MM.1S (cell line): Measurements from ENCODE around the gene IFT172.

Experiments
- DNase-seq: peaks from one replicate; pipeline ENCODE4 v3.0.0-alpha.2; 2015
- H2AFZ ChIP-seq: fragments of 300-600 bp; sonication (generic); 2 replicates; pipeline ENCODE4 v1.6.0; 2016; ENCODE audit warnings: antibody characterized with exemption, low read length
- H3F3A ChIP-seq: fragments of 300-600 bp; sonication (generic); 2 replicates; pipeline ENCODE4 v1.6.1; 2016; ENCODE audit warnings: mild to moderate bottlenecking, antibody characterized with exemption, low read length, moderate library complexity, mixed read lengths; ENCODE audit not compliant: insufficient read depth
- H3K27ac ChIP-seq: fragments of 300-600 bp; sonication (generic); 2 replicates; pipeline ENCODE4 v1.5.1; 2016; ENCODE audit warnings: mild to moderate bottlenecking, low read length
- H3K27me3 ChIP-seq: fragments of 300-600 bp; sonication (generic); replicated peaks from 2 replicates; pipeline ENCODE4 v1.6.0; 2016; ENCODE audit warnings: low read length; ENCODE audit not compliant: insufficient read depth
- H3K36me3 ChIP-seq: fragments of 300-600 bp; sonication (generic); replicated peaks from 2 replicates; pipeline ENCODE4 v1.6.1; 2016; ENCODE audit warnings: mild to moderate bottlenecking, low read length, mixed read lengths; ENCODE audit not compliant: insufficient read depth
- H3K4me1 ChIP-seq: fragments of 300-600 bp; sonication (generic); 2 replicates; pipeline ENCODE4 v1.6.1; 2016; ENCODE audit warnings: low read length, mixed read lengths
- H3K4me2 ChIP-seq: fragments of 300-600 bp; sonication (generic); 2 replicates; pipeline ENCODE4 v1.6.0; 2016; ENCODE audit warnings: low read depth, low read length
- H3K4me3 ChIP-seq: fragments of 300-600 bp; sonication (generic); 2 replicates; pipeline ENCODE4 v1.5.1; 2016; ENCODE audit warnings: low read length, mixed read lengths
- H3K79me2 ChIP-seq: fragments of 300-600 bp; sonication (generic); 2 replicates; pipeline ENCODE4 v1.6.1; 2016; ENCODE audit warnings: mixed run types, low read length, mixed read lengths
- H3K9ac ChIP-seq: fragments of 300-600 bp; sonication (generic); 2 replicates; pipeline ENCODE4 v1.6.1; 2016; ENCODE audit warnings: low read length, mixed read lengths
- H3K9me2 ChIP-seq: fragments of 300-600 bp; sonication (generic); replicated peaks from 2 replicates; pipeline ENCODE4 v1.6.1; 2016; ENCODE audit warnings: mild to moderate bottlenecking, low read length, mixed read lengths; ENCODE audit not compliant: insufficient read depth
- H3K9me3 ChIP-seq: fragments of 300-600 bp; sonication (generic); replicated peaks from 2 replicates; pipeline ENCODE4 v1.6.1; 2016; ENCODE audit warnings: mild to moderate bottlenecking, low read length, mixed read lengths; ENCODE audit not compliant: insufficient read depth
- H4K20me1 ChIP-seq: fragments of 300-600 bp; sonication (generic); 2 replicates; pipeline ENCODE4 v1.6.1; 2016; ENCODE audit warnings: mild to moderate bottlenecking, low read length, moderate library complexity, mixed read lengths; ENCODE audit not compliant: insufficient read depth
- EZH2 ChIP-seq: fragments of 300-600 bp; sonication (generic); optimal IDR thresholded peaks from 2 replicates; pipeline ENCODE3; 2017; ENCODE audit warnings: low read depth, mild to moderate bottlenecking, antibody characterized with exemption, low read length, mixed read lengths
- EZH2phosphoT487 ChIP-seq: fragments of 300-600 bp; sonication (generic); IDR thresholded peaks from 2 replicates; pipeline ENCODE4 v1.6.1; 2018; ENCODE audit warnings: antibody characterized with exemption, low read length
- TF ChIP-seq, protein P1 (sequence below): fragments of 300-600 bp; sonication (generic); IDR thresholded peaks from 2 replicates; pipeline ENCODE4 v1.5.1; 2016; ENCODE audit warnings: antibody characterized with exemption, low read length, mixed read lengths

Gene IFT172

DNA sequence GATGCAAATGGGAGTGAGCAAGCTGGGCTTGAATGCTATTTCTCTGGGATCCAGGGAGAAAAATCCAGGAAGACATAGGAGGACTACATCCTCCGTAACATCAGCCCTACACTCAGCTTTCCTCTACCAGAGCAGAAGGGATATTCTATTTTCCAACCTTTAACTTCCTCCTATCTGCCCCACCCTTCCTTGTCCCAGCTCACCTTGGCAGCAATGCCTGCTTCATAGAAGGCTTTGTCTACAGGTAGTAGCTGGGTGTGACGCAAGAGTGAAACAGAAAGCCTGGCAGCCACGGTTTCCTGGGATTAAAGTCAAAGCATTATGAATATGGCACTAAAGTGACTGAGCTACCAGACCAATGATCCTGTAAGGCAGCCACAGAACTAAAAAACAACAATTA is 43.5 kb downstream of the IFT172 start:
- H3K4me3 ChIP-seq, result no peak overlapping the region
- no peak overlapping the region for H3K27ac ChIP-seq
- peak; percentile 10 for DNase-seq
- H3K36me3 ChIP-seq, result no peaks in the 10 kb centered on the region
- no peak overlapping the region for H3K9ac ChIP-seq
- no peaks in the 10 kb centered on the region for H3K4me1 ChIP-seq
- H3K4me2 ChIP-seq, result no peak overlapping the region
- no peak overlapping the region for H2AFZ ChIP-seq
- H3K9me3 ChIP-seq, result no peaks in the 10 kb centered on the region
- H4K20me1 ChIP-seq, result no peaks in the 10 kb centered on the region
- no peak for TF ChIP-seq EZH2phosphoT487
- TF ChIP-seq, protein P1, sequence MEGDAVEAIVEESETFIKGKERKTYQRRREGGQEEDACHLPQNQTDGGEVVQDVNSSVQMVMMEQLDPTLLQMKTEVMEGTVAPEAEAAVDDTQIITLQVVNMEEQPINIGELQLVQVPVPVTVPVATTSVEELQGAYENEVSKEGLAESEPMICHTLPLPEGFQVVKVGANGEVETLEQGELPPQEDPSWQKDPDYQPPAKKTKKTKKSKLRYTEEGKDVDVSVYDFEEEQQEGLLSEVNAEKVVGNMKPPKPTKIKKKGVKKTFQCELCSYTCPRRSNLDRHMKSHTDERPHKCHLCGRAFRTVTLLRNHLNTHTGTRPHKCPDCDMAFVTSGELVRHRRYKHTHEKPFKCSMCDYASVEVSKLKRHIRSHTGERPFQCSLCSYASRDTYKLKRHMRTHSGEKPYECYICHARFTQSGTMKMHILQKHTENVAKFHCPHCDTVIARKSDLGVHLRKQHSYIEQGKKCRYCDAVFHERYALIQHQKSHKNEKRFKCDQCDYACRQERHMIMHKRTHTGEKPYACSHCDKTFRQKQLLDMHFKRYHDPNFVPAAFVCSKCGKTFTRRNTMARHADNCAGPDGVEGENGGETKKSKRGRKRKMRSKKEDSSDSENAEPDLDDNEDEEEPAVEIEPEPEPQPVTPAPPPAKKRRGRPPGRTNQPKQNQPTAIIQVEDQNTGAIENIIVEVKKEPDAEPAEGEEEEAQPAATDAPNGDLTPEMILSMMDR, result no peak
- no peak for TF ChIP-seq EZH2
- no peaks in the 10 kb centered on the region for H3F3A ChIP-seq
- H3K9me2 ChIP-seq, result no peaks in the 10 kb centered on the region
- no peaks in the 10 kb centered on the region for H3K79me2 ChIP-seq
- H3K27me3 ChIP-seq, result no peaks in the 10 kb centered on the region

DNA sequence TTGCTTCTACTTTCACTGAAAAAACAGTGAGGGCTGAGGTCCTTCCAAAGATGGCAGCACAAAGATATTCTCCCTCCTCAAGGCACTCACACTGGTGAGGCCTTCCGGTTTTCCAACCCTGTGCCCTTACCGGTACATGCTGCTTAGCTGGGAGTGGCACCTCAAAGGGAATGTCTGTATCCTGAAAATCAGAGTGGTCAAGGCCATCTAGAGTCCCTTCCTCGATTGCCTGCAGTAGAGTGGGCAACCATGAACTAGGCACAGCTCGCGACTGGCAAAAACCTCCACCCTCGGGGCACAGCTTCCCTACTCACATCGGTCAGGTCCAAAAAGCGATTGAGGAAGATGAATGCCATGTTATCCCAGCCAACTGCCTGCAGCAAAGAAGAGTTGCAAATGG is 43.9 kb downstream of the IFT172 start:
- DNase-seq, result no peak
- H2AFZ ChIP-seq, result no peak overlapping the region
- no peak overlapping the region for H3K9ac ChIP-seq
- H3K4me1 ChIP-seq, result no peaks in the 10 kb centered on the region
- H3K4me2 ChIP-seq, result no peak overlapping the region
- H3K27me3 ChIP-seq, result no peaks in the 10 kb centered on the region
- no peak overlapping the region for H3K4me3 ChIP-seq
- no peak overlapping the region for H3K27ac ChIP-seq
- H4K20me1 ChIP-seq, result no peaks in the 10 kb centered on the region
- H3K9me3 ChIP-seq, result no peaks in the 10 kb centered on the region
- no peak for TF ChIP-seq EZH2
- TF ChIP-seq, protein P1, result no peak
- TF ChIP-seq EZH2phosphoT487, result no peak
- H3K9me2 ChIP-seq, result no peaks in the 10 kb centered on the region
- no peaks in the 10 kb centered on the region for H3K36me3 ChIP-seq
- H3F3A ChIP-seq, result no peaks in the 10 kb centered on the region
- no peaks in the 10 kb centered on the region for H3K79me2 ChIP-seq

DNA sequence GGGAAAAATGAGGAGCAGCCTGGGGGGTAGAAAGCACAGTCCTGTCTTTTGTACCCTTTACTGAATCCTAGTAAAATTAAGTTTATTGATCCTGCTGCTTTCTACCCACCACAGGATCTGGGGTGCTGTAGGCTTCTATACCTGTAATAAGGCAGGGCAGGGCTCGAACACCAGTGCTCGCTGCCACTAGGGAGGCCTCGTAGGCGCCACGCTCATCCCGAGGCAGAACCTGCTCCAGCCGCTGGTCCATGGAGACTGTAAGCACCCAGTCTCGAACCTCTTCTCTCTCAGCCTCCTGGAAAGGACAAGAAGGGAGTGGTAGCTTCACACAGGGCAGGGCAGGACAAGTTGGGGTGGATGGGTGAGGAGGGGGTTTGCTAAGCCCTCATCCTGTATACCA is 44.4 kb downstream of the IFT172 start:
- no peak overlapping the region for H3K4me3 ChIP-seq
- no peaks in the 10 kb centered on the region for H3K9me2 ChIP-seq
- no peak for DNase-seq
- H3K27ac ChIP-seq, result no peak overlapping the region
- H3K4me1 ChIP-seq, result no peaks in the 10 kb centered on the region
- H4K20me1 ChIP-seq, result no peaks in the 10 kb centered on the region
- no peaks in the 10 kb centered on the region for H3K27me3 ChIP-seq
- TF ChIP-seq EZH2phosphoT487 (no peak), EZH2 (no peak)
- TF ChIP-seq, protein P1, result no peak
- no peaks in the 10 kb centered on the region for H3K79me2 ChIP-seq
- H3K9me3 ChIP-seq, result no peaks in the 10 kb centered on the region
- H3K4me2 ChIP-seq, result no peak overlapping the region
- H2AFZ ChIP-seq, result no peak overlapping the region
- no peaks in the 10 kb centered on the region for H3K36me3 ChIP-seq
- H3F3A ChIP-seq, result no peaks in the 10 kb centered on the region
- H3K9ac ChIP-seq, result no peak overlapping the region

DNA sequence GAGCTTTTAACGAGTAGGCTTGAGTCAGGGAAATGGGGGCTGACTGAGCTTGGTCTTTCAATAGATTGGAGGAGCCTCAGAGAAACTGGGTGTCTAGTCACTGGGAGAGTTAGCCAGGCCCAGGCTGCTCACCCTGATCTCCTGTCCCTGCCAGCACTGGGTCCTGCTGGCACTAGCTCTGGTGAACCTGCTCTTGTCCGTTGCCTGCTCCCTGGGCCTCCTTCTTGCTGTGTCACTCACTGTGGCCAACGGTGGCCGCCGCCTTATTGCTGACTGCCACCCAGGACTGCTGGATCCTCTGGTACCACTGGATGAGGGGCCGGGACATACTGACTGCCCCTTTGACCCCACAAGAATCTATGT is 46.6 kb downstream of the IFT172 start:
- Histone ChIP-seq H3K4me1 (no peaks in the 10 kb centered on the region), H3K36me3 (no peaks in the 10 kb centered on the region), H3K9me2 (no peaks in the 10 kb centered on the region), H4K20me1 (no peaks in the 10 kb centered on the region), H3K27ac (no peak overlapping the region), H3K4me3 (no peak overlapping the region), H3K9me3 (no peaks in the 10 kb centered on the region), H2AFZ (no peak overlapping the region), H3K9ac (no peak overlapping the region), H3K79me2 (no peaks in the 10 kb centered on the region), H3F3A (no peaks in the 10 kb centered on the region), H3K27me3 (no peaks in the 10 kb centered on the region), H3K4me2 (no peak overlapping the region)
- TF ChIP-seq EZH2phosphoT487 (no peak), EZH2 (no peak)
- TF ChIP-seq, protein P1, result no peak
- no peak for DNase-seq
